GM23338 (cell line): ENCODE results near the gene CENPP. TPM values are rescaled to one million over a fixed set of nuclear protein-coding genes. Genes with fewer than 3 reads are reported as not detected.

Experiments
- ATAC-seq: fragments of 200-7000 bp; cut with Tn5 transposase; 3 replicates; pipeline ENCODE4 v1.9.1; 2020
- DNase-seq: peaks from one replicate; pipeline ENCODE4 v3.0.0-alpha.2; 2015; ENCODE audit warnings: low spot score
- H2AFZ ChIP-seq: fragments of 200-600 bp; sonication (generic); 2 replicates; pipeline ENCODE4 v1.8.0; 2016; ENCODE audit warnings: antibody characterized with exemption, mild to moderate bottlenecking, moderate library complexity
- H3F3A ChIP-seq: fragments of 200-600 bp; sonication (generic); replicated peaks from 2 replicates; pipeline ENCODE4 v1.8.0; 2017; ENCODE audit warnings: antibody characterized with exemption, mixed run types, low read depth
- H3K27ac ChIP-seq: fragments of 200-600 bp; sonication (generic); 2 replicates; pipeline ENCODE4 v1.6.1; 2016; ENCODE audit warnings: low read depth
- H3K27me3 ChIP-seq: fragments of 200-600 bp; sonication (generic); 2 replicates; pipeline ENCODE4 v1.8.0; 2016; ENCODE audit warnings: mild to moderate bottlenecking, mixed run types, moderate library complexity; ENCODE audit not compliant: insufficient read depth
- H3K36me3 ChIP-seq: fragments of 200-600 bp; sonication (generic); 2 replicates; pipeline ENCODE4 v1.8.0; 2016; ENCODE audit warnings: mild to moderate bottlenecking; ENCODE audit not compliant: insufficient read depth
- H3K4me1 ChIP-seq: fragments of 200-600 bp; sonication (generic); 2 replicates; pipeline ENCODE4 v1.8.0; 2016; ENCODE audit warnings: mild to moderate bottlenecking, moderate library complexity; ENCODE audit not compliant: insufficient read depth
- H3K4me2 ChIP-seq: fragments of 200-600 bp; sonication (generic); 2 replicates; pipeline ENCODE4 v1.7.1; 2017; ENCODE audit warnings: mixed run types
- H3K4me3 ChIP-seq: fragments of 200-600 bp; sonication (generic); 2 replicates; pipeline ENCODE4 v1.6.1; 2016; ENCODE audit warnings: mixed run types
- H3K79me2 ChIP-seq: fragments of 200-600 bp; sonication (generic); replicated peaks from 2 replicates; pipeline ENCODE4 v1.8.0; 2017; ENCODE audit warnings: mild to moderate bottlenecking; ENCODE audit not compliant: insufficient read depth
- H3K9me2 ChIP-seq: fragments of 200-600 bp; sonication (generic); 2 replicates; pipeline ENCODE4 v1.8.0; 2017; ENCODE audit not compliant: insufficient read depth
- H4K20me1 ChIP-seq: fragments of 200-600 bp; sonication (generic); replicated peaks from 2 replicates; pipeline ENCODE4 v1.8.0; 2017; ENCODE audit warnings: mild to moderate bottlenecking; ENCODE audit not compliant: insufficient read depth
- H3K27ac Mint-ChIP-seq: 2 replicates; pipeline ENCODE4 v1.8.0; 2020; ENCODE audit warnings: inconsistent platforms, mild to moderate bottlenecking, moderate library complexity, mixed read lengths
- H3K27me3 Mint-ChIP-seq: 3 replicates; pipeline ENCODE4 v1.8.0; 2022; ENCODE audit warnings: low read depth, mild to moderate bottlenecking, moderate library complexity, mixed read lengths, inconsistent platforms; ENCODE audit not compliant: insufficient read depth, poor library complexity
- H3K36me3 Mint-ChIP-seq: 3 replicates; pipeline ENCODE4 v1.8.0; 2021; ENCODE audit warnings: low read depth, mild to moderate bottlenecking, inconsistent platforms, moderate library complexity, mixed read lengths
- H3K4me1 Mint-ChIP-seq: 3 replicates; pipeline ENCODE4 v1.8.0; 2020; ENCODE audit warnings: mild to moderate bottlenecking, inconsistent platforms, mixed read lengths
- H3K4me3 Mint-ChIP-seq: 3 replicates; pipeline ENCODE4 v1.8.0; 2021; ENCODE audit warnings: moderate library complexity, mild to moderate bottlenecking, inconsistent platforms, mixed read lengths
- H3K9me3 Mint-ChIP-seq: 3 replicates; pipeline ENCODE4 v1.8.0; 2020; ENCODE audit warnings: moderate library complexity, mild to moderate bottlenecking, inconsistent platforms, mixed read lengths
- CREB1 ChIP-seq: fragments of 250-450 bp; sonication (Bioruptor Pico); IDR thresholded peaks from 2 replicates; pipeline ENCODE4 v1.5.0; 2020; ENCODE audit warnings: low read depth, mild to moderate bottlenecking, moderate library complexity
- EZH2phosphoT487 ChIP-seq: fragments of 200-600 bp; sonication (generic); IDR thresholded peaks from one replicate; pipeline ENCODE4 v1.8.1; 2018; ENCODE audit warnings: antibody characterized with exemption; ENCODE audit not compliant: unreplicated experiment
- JUNB ChIP-seq: IDR thresholded peaks from one replicate; pipeline ENCODE4 v1.6.1; 2016; ENCODE audit warnings: antibody characterized with exemption; ENCODE audit not compliant: unreplicated experiment
- POLR2AphosphoS5 ChIP-seq: IDR thresholded peaks from 2 replicates; pipeline ENCODE4 v1.6.1; 2016; ENCODE audit warnings: antibody characterized with exemption, low read depth
- STAT1 ChIP-seq: IDR thresholded peaks from one replicate; pipeline ENCODE4 v1.6.1; 2016; ENCODE audit warnings: antibody characterized with exemption; ENCODE audit not compliant: unreplicated experiment
- ZNF114 ChIP-seq: fragments of 250-450 bp; sonication (Bioruptor Pico); IDR thresholded peaks from 2 replicates; pipeline ENCODE4 v1.5.0; 2020; ENCODE audit warnings: mild to moderate bottlenecking, moderate library complexity
- ZNF331 ChIP-seq: fragments of 250-450 bp; sonication (Bioruptor Pico); IDR thresholded peaks from 2 replicates; pipeline ENCODE4 v1.5.0; 2020; ENCODE audit warnings: low read depth, mild to moderate bottlenecking, moderate library complexity
- polyA plus RNA-seq: library from polyadenylated mRNA; unstranded; fragments of >200 nt; fragmentation: Nextera tagmentation; extraction: Ambion mirVana; gene quantifications from 2 replicates; pipeline ENCODE4 v1.2.1, GENCODE V29; 2016
- total RNA-seq: library from RNA; depleted of rRNA; stranded (reverse); fragments of >200 nt; shearing (Covaris generic); gene quantifications from 2 replicates; pipeline ENCODE4 v1.2.3, GENCODE V29; 2014
- TF ChIP-seq, protein P1 (sequence below), 2 experiments: fragments of 200-600 bp in 1 of 2; sonication (generic) in 1 of 2; conservative IDR thresholded peaks; 2 replicates each; pipeline versions ENCODE4 v1.5.1 to v1.6.1; 2016 to 2017; ENCODE audit warnings: antibody characterized with exemption in 2 of 2, low read depth in 2 of 2, mild to moderate bottlenecking in 2 of 2, moderate library complexity in 1 of 2
- TF ChIP-seq, protein P2 (sequence below): fragments of 250-450 bp; sonication (Bioruptor Pico); IDR thresholded peaks from 2 replicates; pipeline ENCODE4 v1.5.0; 2020; ENCODE audit warnings: mild to moderate bottlenecking, moderate library complexity
- TF ChIP-seq, protein P3 (sequence below): IDR thresholded peaks from one replicate; pipeline ENCODE4 v1.6.1; 2018; ENCODE audit warnings: antibody characterized with exemption; ENCODE audit not compliant: unreplicated experiment
- TF ChIP-seq, protein P4 (sequence below): IDR thresholded peaks from 2 replicates; pipeline ENCODE4 v1.6.1; 2016; ENCODE audit warnings: antibody characterized with exemption

CENPP gene
- total and polyA plus RNA-seq, 2 experiments from 2014 or later: 11.0 to 12.6 TPM

DNA sequence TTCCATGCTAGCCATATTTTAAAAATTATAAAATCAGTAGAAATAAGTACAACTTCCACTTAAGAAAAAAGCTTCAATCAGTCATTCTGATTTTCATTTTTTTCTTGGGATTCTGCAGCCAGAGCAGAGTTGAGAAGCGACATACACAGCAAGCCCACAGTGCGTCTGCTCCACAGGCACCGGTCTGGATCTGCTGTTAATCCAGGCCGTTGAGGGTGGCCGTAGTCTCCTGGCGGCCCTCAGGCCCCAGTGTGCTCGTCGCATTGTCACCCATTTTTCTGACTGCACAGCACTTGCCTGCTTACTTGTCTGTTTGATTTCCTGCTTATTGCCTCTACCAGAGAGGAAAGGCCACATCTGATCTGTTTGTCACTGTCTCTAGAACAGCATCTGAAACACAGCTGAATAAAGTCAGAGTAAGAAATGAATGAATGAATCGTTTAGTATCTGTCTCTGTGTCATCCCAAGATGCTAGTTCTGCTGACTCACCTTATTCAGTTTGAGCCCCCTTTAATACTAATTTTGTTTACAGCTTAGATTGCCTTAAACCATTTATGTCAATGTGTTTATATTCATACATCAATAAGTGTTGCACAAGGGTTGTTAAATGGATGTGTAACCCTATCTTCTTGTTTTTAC is 168.1 kb downstream of the CENPP start:
- Mint-ChIP-seq H3K4me1 (peaks cover 1% of the 10 kb centered on the region; the same call in 2 of the 3 replicates), H3K27ac (no peak overlapping the region; the same call in 1 of the 2 replicates), H3K4me3 (no peak overlapping the region), H3K36me3 (no peaks in the 10 kb centered on the region), H3K9me3 (no peaks in the 10 kb centered on the region; the same call in 2 of the 3 replicates), H3K27me3 (no peaks in the 10 kb centered on the region)
- H3K4me3 ChIP-seq: no peak overlapping the region
- no peaks in the 10 kb centered on the region for H3K79me2 ChIP-seq
- no peaks in the 10 kb centered on the region for H3K9me2 ChIP-seq
- H3K27me3 ChIP-seq: no peaks in the 10 kb centered on the region
- no peak overlapping the region for H3K4me2 ChIP-seq
- H2AFZ ChIP-seq: no peak overlapping the region
- no peak overlapping the region for H3K27ac ChIP-seq
- no peak for ATAC-seq
- no peaks in the 10 kb centered on the region for H3K36me3 ChIP-seq
- no peaks in the 10 kb centered on the region for H3K4me1 ChIP-seq
- H4K20me1 ChIP-seq: no peaks in the 10 kb centered on the region
- no peaks in the 10 kb centered on the region for H3F3A ChIP-seq
- no peak for DNase-seq
- TF ChIP-seq EZH2phosphoT487 (no peak), JUNB (no peak), ZNF331 (CRISPR knock-in tag) (no peak), STAT1 (no peak), CREB1 (CRISPR knock-in tag) (no peak), ZNF114 (CRISPR knock-in tag) (no peak), POLR2AphosphoS5 (no peak)
- TF ChIP-seq, protein P1, sequence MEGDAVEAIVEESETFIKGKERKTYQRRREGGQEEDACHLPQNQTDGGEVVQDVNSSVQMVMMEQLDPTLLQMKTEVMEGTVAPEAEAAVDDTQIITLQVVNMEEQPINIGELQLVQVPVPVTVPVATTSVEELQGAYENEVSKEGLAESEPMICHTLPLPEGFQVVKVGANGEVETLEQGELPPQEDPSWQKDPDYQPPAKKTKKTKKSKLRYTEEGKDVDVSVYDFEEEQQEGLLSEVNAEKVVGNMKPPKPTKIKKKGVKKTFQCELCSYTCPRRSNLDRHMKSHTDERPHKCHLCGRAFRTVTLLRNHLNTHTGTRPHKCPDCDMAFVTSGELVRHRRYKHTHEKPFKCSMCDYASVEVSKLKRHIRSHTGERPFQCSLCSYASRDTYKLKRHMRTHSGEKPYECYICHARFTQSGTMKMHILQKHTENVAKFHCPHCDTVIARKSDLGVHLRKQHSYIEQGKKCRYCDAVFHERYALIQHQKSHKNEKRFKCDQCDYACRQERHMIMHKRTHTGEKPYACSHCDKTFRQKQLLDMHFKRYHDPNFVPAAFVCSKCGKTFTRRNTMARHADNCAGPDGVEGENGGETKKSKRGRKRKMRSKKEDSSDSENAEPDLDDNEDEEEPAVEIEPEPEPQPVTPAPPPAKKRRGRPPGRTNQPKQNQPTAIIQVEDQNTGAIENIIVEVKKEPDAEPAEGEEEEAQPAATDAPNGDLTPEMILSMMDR (conservative IDR thresholded peaks at IDR 0.05; ENCODE audit: low read depth in 2 of 2): no peak
- TF ChIP-seq, protein P2, sequence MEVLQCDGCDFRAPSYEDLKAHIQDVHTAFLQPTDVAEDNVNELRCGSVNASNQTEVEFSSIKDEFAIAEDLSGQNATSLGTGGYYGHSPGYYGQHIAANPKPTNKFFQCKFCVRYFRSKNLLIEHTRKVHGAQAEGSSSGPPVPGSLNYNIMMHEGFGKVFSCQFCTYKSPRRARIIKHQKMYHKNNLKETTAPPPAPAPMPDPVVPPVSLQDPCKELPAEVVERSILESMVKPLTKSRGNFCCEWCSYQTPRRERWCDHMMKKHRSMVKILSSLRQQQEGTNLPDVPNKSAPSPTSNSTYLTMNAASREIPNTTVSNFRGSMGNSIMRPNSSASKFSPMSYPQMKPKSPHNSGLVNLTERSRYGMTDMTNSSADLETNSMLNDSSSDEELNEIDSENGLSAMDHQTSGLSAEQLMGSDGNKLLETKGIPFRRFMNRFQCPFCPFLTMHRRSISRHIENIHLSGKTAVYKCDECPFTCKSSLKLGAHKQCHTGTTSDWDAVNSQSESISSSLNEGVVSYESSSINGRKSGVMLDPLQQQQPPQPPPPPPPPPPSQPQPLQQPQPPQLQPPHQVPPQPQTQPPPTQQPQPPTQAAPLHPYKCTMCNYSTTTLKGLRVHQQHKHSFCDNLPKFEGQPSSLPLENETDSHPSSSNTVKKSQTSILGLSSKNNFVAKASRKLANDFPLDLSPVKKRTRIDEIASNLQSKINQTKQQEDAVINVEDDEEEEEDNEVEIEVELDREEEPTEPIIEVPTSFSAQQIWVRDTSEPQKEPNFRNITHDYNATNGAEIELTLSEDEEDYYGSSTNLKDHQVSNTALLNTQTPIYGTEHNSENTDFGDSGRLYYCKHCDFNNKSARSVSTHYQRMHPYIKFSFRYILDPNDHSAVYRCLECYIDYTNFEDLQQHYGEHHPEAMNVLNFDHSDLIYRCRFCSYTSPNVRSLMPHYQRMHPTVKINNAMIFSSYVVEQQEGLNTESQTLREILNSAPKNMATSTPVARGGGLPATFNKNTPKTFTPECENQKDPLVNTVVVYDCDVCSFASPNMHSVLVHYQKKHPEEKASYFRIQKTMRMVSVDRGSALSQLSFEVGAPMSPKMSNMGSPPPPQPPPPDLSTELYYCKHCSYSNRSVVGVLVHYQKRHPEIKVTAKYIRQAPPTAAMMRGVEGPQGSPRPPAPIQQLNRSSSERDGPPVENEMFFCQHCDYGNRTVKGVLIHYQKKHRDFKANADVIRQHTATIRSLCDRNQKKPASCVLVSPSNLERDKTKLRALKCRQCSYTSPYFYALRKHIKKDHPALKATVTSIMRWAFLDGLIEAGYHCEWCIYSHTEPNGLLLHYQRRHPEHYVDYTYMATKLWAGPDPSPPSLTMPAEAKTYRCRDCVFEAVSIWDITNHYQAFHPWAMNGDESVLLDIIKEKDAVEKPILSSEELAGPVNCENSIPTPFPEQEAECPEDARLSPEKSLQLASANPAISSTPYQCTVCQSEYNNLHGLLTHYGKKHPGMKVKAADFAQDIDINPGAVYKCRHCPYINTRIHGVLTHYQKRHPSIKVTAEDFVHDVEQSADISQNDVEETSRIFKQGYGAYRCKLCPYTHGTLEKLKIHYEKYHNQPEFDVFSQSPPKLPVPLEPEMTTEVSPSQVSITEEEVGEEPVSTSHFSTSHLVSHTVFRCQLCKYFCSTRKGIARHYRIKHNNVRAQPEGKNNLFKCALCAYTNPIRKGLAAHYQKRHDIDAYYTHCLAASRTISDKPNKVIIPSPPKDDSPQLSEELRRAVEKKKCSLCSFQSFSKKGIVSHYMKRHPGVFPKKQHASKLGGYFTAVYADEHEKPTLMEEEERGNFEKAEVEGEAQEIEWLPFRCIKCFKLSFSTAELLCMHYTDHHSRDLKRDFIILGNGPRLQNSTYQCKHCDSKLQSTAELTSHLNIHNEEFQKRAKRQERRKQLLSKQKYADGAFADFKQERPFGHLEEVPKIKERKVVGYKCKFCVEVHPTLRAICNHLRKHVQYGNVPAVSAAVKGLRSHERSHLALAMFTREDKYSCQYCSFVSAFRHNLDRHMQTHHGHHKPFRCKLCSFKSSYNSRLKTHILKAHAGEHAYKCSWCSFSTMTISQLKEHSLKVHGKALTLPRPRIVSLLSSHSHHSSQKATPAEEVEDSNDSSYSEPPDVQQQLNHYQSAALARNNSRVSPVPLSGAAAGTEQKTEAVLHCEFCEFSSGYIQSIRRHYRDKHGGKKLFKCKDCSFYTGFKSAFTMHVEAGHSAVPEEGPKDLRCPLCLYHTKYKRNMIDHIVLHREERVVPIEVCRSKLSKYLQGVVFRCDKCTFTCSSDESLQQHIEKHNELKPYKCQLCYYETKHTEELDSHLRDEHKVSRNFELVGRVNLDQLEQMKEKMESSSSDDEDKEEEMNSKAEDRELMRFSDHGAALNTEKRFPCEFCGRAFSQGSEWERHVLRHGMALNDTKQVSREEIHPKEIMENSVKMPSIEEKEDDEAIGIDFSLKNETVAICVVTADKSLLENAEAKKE (CRISPR knock-in tag): no peak
- TF ChIP-seq, protein P3, sequence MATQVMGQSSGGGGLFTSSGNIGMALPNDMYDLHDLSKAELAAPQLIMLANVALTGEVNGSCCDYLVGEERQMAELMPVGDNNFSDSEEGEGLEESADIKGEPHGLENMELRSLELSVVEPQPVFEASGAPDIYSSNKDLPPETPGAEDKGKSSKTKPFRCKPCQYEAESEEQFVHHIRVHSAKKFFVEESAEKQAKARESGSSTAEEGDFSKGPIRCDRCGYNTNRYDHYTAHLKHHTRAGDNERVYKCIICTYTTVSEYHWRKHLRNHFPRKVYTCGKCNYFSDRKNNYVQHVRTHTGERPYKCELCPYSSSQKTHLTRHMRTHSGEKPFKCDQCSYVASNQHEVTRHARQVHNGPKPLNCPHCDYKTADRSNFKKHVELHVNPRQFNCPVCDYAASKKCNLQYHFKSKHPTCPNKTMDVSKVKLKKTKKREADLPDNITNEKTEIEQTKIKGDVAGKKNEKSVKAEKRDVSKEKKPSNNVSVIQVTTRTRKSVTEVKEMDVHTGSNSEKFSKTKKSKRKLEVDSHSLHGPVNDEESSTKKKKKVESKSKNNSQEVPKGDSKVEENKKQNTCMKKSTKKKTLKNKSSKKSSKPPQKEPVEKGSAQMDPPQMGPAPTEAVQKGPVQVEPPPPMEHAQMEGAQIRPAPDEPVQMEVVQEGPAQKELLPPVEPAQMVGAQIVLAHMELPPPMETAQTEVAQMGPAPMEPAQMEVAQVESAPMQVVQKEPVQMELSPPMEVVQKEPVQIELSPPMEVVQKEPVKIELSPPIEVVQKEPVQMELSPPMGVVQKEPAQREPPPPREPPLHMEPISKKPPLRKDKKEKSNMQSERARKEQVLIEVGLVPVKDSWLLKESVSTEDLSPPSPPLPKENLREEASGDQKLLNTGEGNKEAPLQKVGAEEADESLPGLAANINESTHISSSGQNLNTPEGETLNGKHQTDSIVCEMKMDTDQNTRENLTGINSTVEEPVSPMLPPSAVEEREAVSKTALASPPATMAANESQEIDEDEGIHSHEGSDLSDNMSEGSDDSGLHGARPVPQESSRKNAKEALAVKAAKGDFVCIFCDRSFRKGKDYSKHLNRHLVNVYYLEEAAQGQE: no peak
- TF ChIP-seq, protein P4, sequence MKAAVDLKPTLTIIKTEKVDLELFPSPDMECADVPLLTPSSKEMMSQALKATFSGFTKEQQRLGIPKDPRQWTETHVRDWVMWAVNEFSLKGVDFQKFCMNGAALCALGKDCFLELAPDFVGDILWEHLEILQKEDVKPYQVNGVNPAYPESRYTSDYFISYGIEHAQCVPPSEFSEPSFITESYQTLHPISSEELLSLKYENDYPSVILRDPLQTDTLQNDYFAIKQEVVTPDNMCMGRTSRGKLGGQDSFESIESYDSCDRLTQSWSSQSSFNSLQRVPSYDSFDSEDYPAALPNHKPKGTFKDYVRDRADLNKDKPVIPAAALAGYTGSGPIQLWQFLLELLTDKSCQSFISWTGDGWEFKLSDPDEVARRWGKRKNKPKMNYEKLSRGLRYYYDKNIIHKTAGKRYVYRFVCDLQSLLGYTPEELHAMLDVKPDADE: no peak
